K562 (cell line): ENCODE results near the gene FCSK.

Source experiments
- CEBPB ChIP-seq: fragments of 450-650 bp; IDR thresholded peaks from 2 replicates; pipeline ENCODE4 v1.6.1; 2016; ENCODE audit warnings: missing genetic modification characterization, missing compliant biosample characterization
- FOS ChIP-seq: IDR thresholded peaks from 3 replicates; pipeline ENCODE4 v1.6.1; 2011; ENCODE audit not compliant: insufficient read length; ENCODE audit errors: extremely low read depth
- HDAC2 ChIP-seq: fragments of 450-650 bp; IDR thresholded peaks from 2 replicates; pipeline ENCODE4 v1.6.1; 2016; ENCODE audit warnings: mild to moderate bottlenecking
- POLR2AphosphoS5 ChIP-seq: IDR thresholded peaks from 2 replicates; pipeline ENCODE4 v1.6.1; 2011; ENCODE audit warnings: mild to moderate bottlenecking, low read depth, low read length, moderate library complexity; ENCODE audit not compliant: control insufficient read depth, insufficient read depth
- TAF1 ChIP-seq: IDR thresholded peaks from 2 replicates; pipeline ENCODE4 v1.6.1; 2011; ENCODE audit warnings: mild to moderate bottlenecking, low read length, moderate library complexity; ENCODE audit not compliant: insufficient read depth, control insufficient read depth, severe bottlenecking; ENCODE audit errors: extremely low read depth
- ZNF224 ChIP-seq: sonication (generic); formaldehyde crosslinking; IDR thresholded peaks from 2 replicates; pipeline ENCODE4 v1.8.0; 2022; ENCODE audit warnings: mild to moderate bottlenecking, missing genetic modification reagents
- TF ChIP-seq, protein P1 (sequence below), 2 experiments: fragments of 450-650 bp; conservative IDR thresholded peaks; 2 replicates each; pipeline ENCODE4 v1.6.1; 2017; ENCODE audit warnings: mild to moderate bottlenecking in 2 of 2, moderate library complexity in 2 of 2

DNA sequence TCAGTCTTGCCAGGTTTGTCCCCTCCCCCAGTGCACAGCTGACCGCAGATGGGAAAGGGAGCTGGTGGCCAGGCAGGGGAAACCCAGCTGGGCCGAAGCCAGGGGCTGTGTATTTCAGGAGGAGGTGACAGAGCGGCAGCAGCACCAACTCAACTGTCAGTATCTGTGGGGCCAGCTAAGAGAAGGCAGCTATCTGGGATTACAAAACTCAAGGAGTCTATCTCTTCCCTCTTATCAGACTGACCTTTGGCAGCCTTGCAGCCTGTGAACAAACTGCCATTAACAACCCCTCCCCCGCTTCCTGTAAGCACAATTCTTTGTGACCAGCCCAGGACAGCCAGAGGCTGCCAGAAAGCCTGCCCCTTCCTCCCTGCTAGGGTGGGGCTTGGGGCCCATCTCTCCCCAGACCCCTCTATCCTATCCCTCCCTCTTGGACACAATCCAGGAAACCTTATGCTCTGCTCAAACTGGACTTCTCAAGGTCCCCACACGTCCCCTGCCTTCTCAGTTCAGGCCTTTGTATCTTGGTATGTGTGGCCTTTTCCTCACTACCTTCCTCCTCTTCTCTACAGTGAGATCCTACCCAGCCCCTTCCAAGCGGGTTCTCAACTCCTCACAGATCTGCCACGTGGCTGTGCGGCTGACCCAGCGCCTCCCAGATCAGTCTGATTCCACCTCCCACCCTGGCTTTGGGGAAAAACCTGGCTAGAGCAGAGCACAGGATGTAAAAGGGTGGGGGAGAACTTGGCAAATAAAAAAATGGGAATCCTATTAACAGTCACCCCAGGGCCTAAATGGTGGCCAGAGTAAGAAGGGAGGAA, 26.0 kb upstream of the FCSK start:
- TF ChIP-seq FOS (no peak), HDAC2 (peak; percentile 97), ZNF224 (CRISPR knock-in tag) (no peak), CEBPB (tag) (peak; percentile 98), POLR2AphosphoS5 (peak; percentile 98), TAF1 (peak; percentile 66)
- TF ChIP-seq, protein P1, sequence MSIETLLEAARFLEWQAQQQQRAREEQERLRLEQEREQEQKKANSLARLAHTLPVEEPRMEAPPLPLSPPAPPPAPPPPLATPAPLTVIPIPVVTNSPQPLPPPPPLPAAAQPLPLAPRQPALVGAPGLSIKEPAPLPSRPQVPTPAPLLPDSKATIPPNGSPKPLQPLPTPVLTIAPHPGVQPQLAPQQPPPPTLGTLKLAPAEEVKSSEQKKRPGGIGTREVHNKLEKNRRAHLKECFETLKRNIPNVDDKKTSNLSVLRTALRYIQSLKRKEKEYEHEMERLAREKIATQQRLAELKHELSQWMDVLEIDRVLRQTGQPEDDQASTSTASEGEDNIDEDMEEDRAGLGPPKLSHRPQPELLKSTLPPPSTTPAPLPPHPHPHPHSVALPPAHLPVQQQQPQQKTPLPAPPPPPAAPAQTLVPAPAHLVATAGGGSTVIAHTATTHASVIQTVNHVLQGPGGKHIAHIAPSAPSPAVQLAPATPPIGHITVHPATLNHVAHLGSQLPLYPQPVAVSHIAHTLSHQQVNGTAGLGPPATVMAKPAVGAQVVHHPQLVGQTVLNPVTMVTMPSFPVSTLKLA (conservative IDR thresholded peaks at IDR 0.05) = peak; percentile 87 to 93
